ENCODE measurements around the gene RAB6A.
"Not testable (repeated sequence)": the region's sequence is repeated elsewhere in the genome, so short reads cannot be mapped to it uniquely, and the experiment has no call there.

The RAB6A gene

GRCh38 chr11:73728000-73728399 is 32.9 kb downstream of the RAB6A start:
- H3K27ac Mint-ChIP-seq = no peak overlapping the region
- no peak for ATAC-seq (ENCODE audit: low read depth)

DNA sequence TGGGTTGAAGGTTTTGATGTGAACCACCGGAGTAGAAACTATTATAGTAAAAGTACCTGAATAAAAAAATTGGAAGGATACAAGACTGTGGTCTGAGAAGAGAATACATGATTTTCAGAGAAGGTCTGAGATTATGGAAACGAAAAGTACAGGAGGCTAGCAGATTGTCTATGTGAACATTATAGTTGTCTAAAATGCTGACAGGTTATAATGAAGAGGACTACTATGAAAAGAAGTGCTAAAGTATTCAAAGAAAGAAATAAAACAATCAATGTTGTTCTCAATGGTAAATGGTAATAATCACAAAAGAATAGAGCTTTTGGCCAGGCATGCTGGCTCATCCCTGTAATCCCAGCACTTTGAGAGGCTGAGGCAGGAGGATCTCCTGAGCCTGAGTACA is 34.0 kb downstream of the RAB6A start:
- no peak overlapping the region for H3K27ac Mint-ChIP-seq
- no peak for ATAC-seq (ENCODE audit: low read depth)
- H3K4me3 Mint-ChIP-seq = no peak overlapping the region
- H3K27me3 Mint-ChIP-seq = no peaks in the 10 kb centered on the region
- H3K4me1 Mint-ChIP-seq = peaks cover 6% of the 10 kb centered on the region
- no peaks in the 10 kb centered on the region for H3K9me3 Mint-ChIP-seq
- H3K36me3 Mint-ChIP-seq = peaks cover 25% of the 10 kb centered on the region
- DNase-seq (ENCODE audit: low spot score in 2 of 2) = no peak

More at GRCh38 chr11:73728000-73728399, 32.9 kb downstream of the RAB6A start:
- Mint-ChIP-seq H3K36me3 (peaks cover 22% of the 10 kb centered on the region), H3K4me3 (no peak overlapping the region), H3K27me3 (no peaks in the 10 kb centered on the region), H3K9me3 (no peaks in the 10 kb centered on the region), H3K4me1 (peaks cover 6% of the 10 kb centered on the region)
- no peak for DNase-seq (ENCODE audit: low spot score in 2 of 2)

DNA sequence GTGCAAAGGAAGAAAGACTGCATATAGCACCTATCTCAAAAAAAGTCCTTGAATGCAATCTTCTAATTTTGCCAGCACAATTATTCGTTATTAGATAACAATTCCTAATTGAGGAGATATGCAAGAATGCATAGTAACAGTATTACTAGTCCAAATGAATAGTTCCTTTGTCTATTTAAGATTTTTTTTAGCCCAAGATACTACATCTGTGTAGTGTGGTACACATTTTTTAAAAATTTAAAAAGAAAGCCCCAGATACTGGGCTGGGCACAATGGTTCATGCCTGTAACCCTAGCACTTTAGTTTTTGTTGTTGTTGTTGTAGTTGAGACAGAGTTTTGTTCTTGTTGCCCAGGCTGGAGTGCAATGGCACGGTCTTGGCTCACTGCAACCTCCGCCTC is 43.7 kb downstream of the RAB6A start:
- Mint-ChIP-seq H3K9me3 (no peaks in the 10 kb centered on the region), H3K27me3 (no peaks in the 10 kb centered on the region), H3K27ac (peak overlapping the region; percentile 82), H3K36me3 (peaks cover 16% of the 10 kb centered on the region), H3K4me3 (no peak overlapping the region), H3K4me1 (peaks cover 3% of the 10 kb centered on the region)
- DNase-seq (ENCODE audit: low spot score in 2 of 2) (no peak), ATAC-seq (ENCODE audit: low read depth) (no peak)

GRCh38 chr11:73716153-73717056 is 44.5 kb downstream of the RAB6A start:
- ATAC-seq (ENCODE audit: low read depth) = peak; percentile 74
- Mint-ChIP-seq H3K27ac (peak overlapping the region; percentile 82), H3K4me1 (peaks cover 3% of the 10 kb centered on the region), H3K36me3 (peaks cover 12% of the 10 kb centered on the region), H3K9me3 (no peaks in the 10 kb centered on the region), H3K4me3 (no peak overlapping the region), H3K27me3 (no peaks in the 10 kb centered on the region)
- no peak for DNase-seq (ENCODE audit: low spot score in 2 of 2)

GRCh38 chr11:73715541-73715940 is 45.3 kb downstream of the RAB6A start:
- Mint-ChIP-seq H3K4me1 (peaks cover 3% of the 10 kb centered on the region), H3K27ac (peak overlapping the region; percentile 82), H3K9me3 (no peaks in the 10 kb centered on the region), H3K27me3 (no peaks in the 10 kb centered on the region), H3K36me3 (peaks cover 10% of the 10 kb centered on the region), H3K4me3 (no peak overlapping the region)
- ATAC-seq (ENCODE audit: low read depth) (no peak), DNase-seq (ENCODE audit: low spot score in 2 of 2) (no peak)

GRCh38 chr11:73710964-73711363 is 49.9 kb downstream of the RAB6A start:
- Mint-ChIP-seq H3K36me3 (peaks cover 9% of the 10 kb centered on the region), H3K4me3 (no peak overlapping the region)
- no peak for ATAC-seq (ENCODE audit: low read depth)

GRCh38 chr11:73705053-73705452 is 55.8 kb downstream of the RAB6A start:
- H3K9me3 Mint-ChIP-seq = no peaks in the 10 kb centered on the region
- no peaks in the 10 kb centered on the region for H3K4me1 Mint-ChIP-seq
- no peak overlapping the region for H3K27ac Mint-ChIP-seq
- peaks cover 16% of the 10 kb centered on the region for H3K36me3 Mint-ChIP-seq
- DNase-seq (ENCODE audit: low spot score in 2 of 2) (no peak), ATAC-seq (ENCODE audit: low read depth) (no peak)
- H3K27me3 Mint-ChIP-seq = no peaks in the 10 kb centered on the region
- H3K4me3 Mint-ChIP-seq = no peak overlapping the region

More at GRCh38 chr11:73710964-73711363, 49.9 kb downstream of the RAB6A start:
- Mint-ChIP-seq H3K4me1 (peaks cover under 1% of the 10 kb centered on the region), H3K27ac (no peak overlapping the region), H3K9me3 (no peaks in the 10 kb centered on the region), H3K27me3 (no peaks in the 10 kb centered on the region)
- DNase-seq (ENCODE audit: low spot score in 2 of 2) = no peak

GRCh38 chr11:73693899-73694525 is 66.9 kb downstream of the RAB6A start:
- DNase-seq (ENCODE audit: low spot score in 2 of 2) (no peak), ATAC-seq (ENCODE audit: low read depth) (no peak)
- Mint-ChIP-seq H3K4me3 (no peak overlapping the region), H3K4me1 (no peaks in the 10 kb centered on the region), H3K27ac (no peak overlapping the region), H3K9me3 (no peaks in the 10 kb centered on the region), H3K36me3 (peaks cover 7% of the 10 kb centered on the region), H3K27me3 (no peaks in the 10 kb centered on the region)

DNA sequence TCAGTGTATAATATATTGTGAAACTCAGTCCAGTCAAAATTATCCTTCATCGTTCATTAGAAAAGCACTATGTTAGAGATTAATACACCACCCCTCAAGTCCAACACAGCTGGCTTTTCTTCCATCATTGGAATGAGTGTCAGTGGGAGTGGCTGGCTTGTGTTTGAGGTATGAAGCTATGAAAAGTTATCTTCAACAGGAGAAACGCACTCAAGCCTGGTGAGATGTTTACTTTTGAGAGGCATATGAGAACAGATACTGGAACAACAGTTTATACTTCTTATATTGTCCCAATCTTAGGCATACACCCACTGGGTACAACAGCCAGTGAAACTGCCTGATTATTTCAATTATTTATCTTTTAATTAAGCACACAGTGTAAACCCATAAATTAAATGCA is 80.2 kb downstream of the RAB6A start:
- H3K27ac Mint-ChIP-seq = no peak overlapping the region
- H3K27me3 Mint-ChIP-seq = no peaks in the 10 kb centered on the region
- H3K36me3 Mint-ChIP-seq = peaks cover 19% of the 10 kb centered on the region
- H3K4me1 Mint-ChIP-seq = no peaks in the 10 kb centered on the region
- H3K9me3 Mint-ChIP-seq = no peaks in the 10 kb centered on the region
- no peak for DNase-seq (ENCODE audit: low spot score in 2 of 2)
- no peak for ATAC-seq (ENCODE audit: low read depth)
- no peak overlapping the region for H3K4me3 Mint-ChIP-seq

DNA sequence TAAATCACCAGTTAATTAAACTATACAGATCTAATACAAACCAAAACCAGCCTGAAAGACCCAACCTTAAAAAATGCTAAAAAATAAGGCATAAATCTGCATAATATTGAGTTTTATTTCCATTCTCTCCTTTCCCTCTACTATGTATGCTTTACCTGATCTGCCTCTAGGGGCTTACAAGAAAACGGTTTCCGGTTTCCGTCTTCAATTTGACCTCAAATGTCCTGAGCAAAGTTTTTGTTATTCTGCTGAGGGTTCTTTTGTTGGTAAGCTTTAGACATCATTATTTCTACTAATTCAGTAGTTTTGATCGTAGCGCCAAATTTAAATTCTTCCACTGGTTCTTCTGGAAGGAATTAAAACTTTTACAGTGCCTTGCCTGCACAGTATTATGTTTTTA is 84.3 kb downstream of the RAB6A start:
- H3K27ac Mint-ChIP-seq; DNase-seq (ENCODE audit: low spot score in 2 of 2); ATAC-seq (ENCODE audit: low read depth); H3K4me1 Mint-ChIP-seq; H3K4me3 Mint-ChIP-seq; H3K9me3 Mint-ChIP-seq; H3K27me3 Mint-ChIP-seq: not testable (repeated sequence)
- H3K36me3 Mint-ChIP-seq = peaks cover 15% of the 10 kb centered on the region

- H3K4me3 Mint-ChIP-seq = no peak overlapping the region
- no peak for DNase-seq (ENCODE audit: low spot score in 2 of 2)
- no peaks in the 10 kb centered on the region for H3K27me3 Mint-ChIP-seq
- ATAC-seq (ENCODE audit: low read depth) = no peak
- H3K9me3 Mint-ChIP-seq = no peaks in the 10 kb centered on the region
- no peak overlapping the region for H3K27ac Mint-ChIP-seq
- peaks cover 6% of the 10 kb centered on the region for H3K36me3 Mint-ChIP-seq
- H3K4me1 Mint-ChIP-seq = no peaks in the 10 kb centered on the region
These were observed 89.2 kb downstream of the RAB6A start for GRCh38 chr11:73671701-73672100.

- no peak overlapping the region for H3K27ac Mint-ChIP-seq
- H3K4me3 Mint-ChIP-seq = no peak overlapping the region
- no peaks in the 10 kb centered on the region for H3K4me1 Mint-ChIP-seq
- peaks cover 4% of the 10 kb centered on the region for H3K36me3 Mint-ChIP-seq
- DNase-seq (ENCODE audit: low spot score in 2 of 2) (no peak), ATAC-seq (ENCODE audit: low read depth) (no peak)
- H3K27me3 Mint-ChIP-seq = no peaks in the 10 kb centered on the region
- H3K9me3 Mint-ChIP-seq = no peaks in the 10 kb centered on the region
These were observed 90.1 kb downstream of the RAB6A start for GRCh38 chr11:73670808-73671207.

- ATAC-seq (ENCODE audit: low read depth) (no peak), DNase-seq (ENCODE audit: low spot score in 2 of 2) (no peak)
- peaks cover 2% of the 10 kb centered on the region for H3K4me1 Mint-ChIP-seq
- no peaks in the 10 kb centered on the region for H3K36me3 Mint-ChIP-seq
- H3K4me3 Mint-ChIP-seq = no peak overlapping the region
- H3K9me3 Mint-ChIP-seq = no peaks in the 10 kb centered on the region
- no peak overlapping the region for H3K27ac Mint-ChIP-seq
- no peaks in the 10 kb centered on the region for H3K27me3 Mint-ChIP-seq
These were observed 93.0 kb downstream of the RAB6A start for GRCh38 chr11:73667891-73668290.

- Mint-ChIP-seq H3K27me3 (no peaks in the 10 kb centered on the region), H3K4me1 (peaks cover 5% of the 10 kb centered on the region), H3K9me3 (no peaks in the 10 kb centered on the region), H3K36me3 (peaks cover 1% of the 10 kb centered on the region), H3K4me3 (no peak overlapping the region), H3K27ac (no peak overlapping the region)
- DNase-seq (ENCODE audit: low spot score in 2 of 2) (no peak), ATAC-seq (ENCODE audit: low read depth) (no peak)
These were observed 96.0 kb downstream of the RAB6A start for GRCh38 chr11:73664877-73665276.

Measured in memory B cell (primary cell).